Right lobe of liver (tissue), 6 donors: ENCODE results near the gene AKAP3. TPM values are rescaled to one million over a fixed set of nuclear protein-coding genes. Genes with fewer than 3 reads are reported as not detected.
A peak's percentile ranks its signal among the peaks of the same experiment; 100 is the strongest.

Source experiments
- ATAC-seq, 4 donors: fragments of 200-7000 bp; cut with Tn5 transposase; one replicate each; pipeline ENCODE4 v1.9.1; 2020; ENCODE audit warnings: mild to moderate bottlenecking in 4 of 4, moderate library complexity in 4 of 4
- DNase-seq, 3 donors: peaks; one replicate each; pipeline ENCODE4 v3.0.0-alpha.2; 2020
- H3K27ac ChIP-seq, 3 donors: fragments of 200-600 bp; one replicate each; pipeline ENCODE4 v1.8.0; 2022
- H3K27me3 ChIP-seq, 2 donors: fragments of 200-600 bp; one replicate each; pipeline ENCODE4 v1.8.0; 2022
- H3K36me3 ChIP-seq, 4 donors: fragments of 200-600 bp; sonication (generic) in 1 of 4; one replicate each; pipeline versions ENCODE4 v1.5.1 to v1.8.0; 2017 to 2022; ENCODE audit warnings: control low read depth in 1 of 4
- H3K4me1 ChIP-seq, 4 donors: fragments of 200-600 bp; sonication (generic) in 1 of 4; one replicate each; pipeline versions ENCODE4 v1.5.1 to v1.8.0; 2017 to 2022; ENCODE audit warnings: control low read depth in 1 of 4
- H3K4me3 ChIP-seq, 3 donors: fragments of 200-600 bp; one replicate each; pipeline ENCODE4 v1.8.0; 2022
- H3K9me3 ChIP-seq, 4 donors: fragments of 200-600 bp; sonication (generic) in 1 of 4; one replicate each; pipeline versions ENCODE4 v1.5.1 to v1.8.0; 2017 to 2022; ENCODE audit warnings: control low read depth in 1 of 4
- POLR2A ChIP-seq: fragments of 450-650 bp; IDR thresholded peaks from one replicate; pipeline ENCODE4 v1.6.1; 2017; ENCODE audit warnings: antibody characterized with exemption, mild to moderate bottlenecking
- WGBS: methylation state at CpG from one replicate; pipeline ENCODE4 v1.1.6; 2018; ENCODE audit warnings: low coverage, low lambda C conversion rate; ENCODE audit not compliant: insufficient coverage; ENCODE audit errors: missing lambda C conversion rate; 5-methylcytosine and 5-hydroxymethylcytosine counted together
- intact Hi-C, 2 donors: fragments of 100-400 bp; cut with DNase I; formaldehyde crosslinking; loops; one replicate each; pipeline versions ENCODE4 v1.11.2 to v1.14.1; 2022
- long read RNA-seq: library from polyadenylated mRNA; unstranded; transcript quantifications from one replicate; pipeline ENCODE4 v2.0.0, GENCODE V29; 2019
- total RNA-seq, 6 experiments: library from RNA; depleted of rRNA in 2 of 6; stranded (reverse); fragments of >200 nt in 2 of 6; fragmentation: NEBNext Ultra II Directional in 3 of 6; extraction: Animal tissue kit (Norgen Biotek cat#: 25700) in 3 of 6; gene quantifications; one replicate each; pipeline versions ENCODE4 v1.1.0 to v1.2.4, GENCODE V29; 2016 to 2023
- TF ChIP-seq, protein P1 (sequence below), 4 donors: fragments of 200-600 bp in 3 of 4; fragments of 450-650 bp in 1 of 4; IDR thresholded peaks; one replicate each; pipeline versions ENCODE4 v1.5.1 to v1.8.0; 2016 to 2022; ENCODE audit warnings: antibody characterized with exemption in 4 of 4, mild to moderate bottlenecking in 2 of 4
- donor health status: DM: no; HTN: yes; CAD: no.
- donor health status: DM: no; HTN: no; CAD: no.
- donor health status: DM: no; HTN: no; CAD: no.
- donor health status: DM: no; HTN: yes; CAD: no.
- donor health status: DM: no; HTN: yes; CAD: no.

Gene AKAP3
- 1 to 10 TPM in 4 of 6 experiments, under 1 TPM in 2; 0.72 to 3.2 (median 2.1) TPM for total RNA-seq
- long read RNA-seq, result 0 reads

DNA sequence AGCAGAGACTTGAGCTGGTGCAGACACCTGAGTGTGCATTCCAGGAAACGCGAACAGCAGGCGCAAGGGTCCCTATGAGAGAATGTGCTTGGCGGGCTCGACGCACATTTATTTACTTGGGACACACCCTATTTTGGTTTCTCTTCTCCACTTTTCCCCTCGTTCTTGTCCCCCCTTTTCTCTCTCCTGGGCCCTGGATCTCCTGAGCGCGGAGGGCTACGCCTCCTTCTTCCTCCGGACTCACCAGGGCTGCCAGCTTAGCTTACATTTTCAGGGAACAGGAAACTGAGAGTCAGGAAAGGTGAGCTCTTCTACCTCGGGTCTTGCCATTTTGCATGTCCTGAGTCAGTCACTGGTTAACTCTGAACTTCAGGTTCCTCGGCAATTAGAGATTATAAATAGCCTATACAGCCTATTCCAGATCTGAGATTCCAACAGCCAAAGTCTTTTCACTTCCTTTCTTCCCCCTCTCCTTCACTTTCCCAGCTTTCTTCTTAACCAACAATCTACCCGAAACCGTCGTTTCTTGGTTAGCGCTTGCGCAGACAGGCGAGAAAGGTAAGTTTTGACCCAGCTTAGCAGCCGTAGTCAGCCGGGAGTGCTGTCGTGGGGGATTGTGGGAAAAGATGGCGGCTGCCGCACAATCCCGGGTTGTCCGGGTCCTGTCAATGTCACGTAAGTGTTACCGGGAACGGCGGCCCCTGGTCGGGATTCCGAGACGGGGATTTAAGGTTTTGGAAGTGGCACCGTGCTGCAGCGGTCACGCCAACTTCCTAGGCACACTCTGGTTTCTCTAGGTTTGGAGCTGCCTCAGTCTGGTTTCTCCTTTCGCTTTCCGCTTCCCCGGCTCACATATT, at the start of gene AKAP3, which contains the start of gene NDUFA9:
Gene AKAP3, minus strand, starts transcription at position 551 of the 857 bp plus-strand sequence. CDS start 10,855 bp downstream, outside the sequence.
Gene NDUFA9, plus strand, starts transcription at position 614 of the 857 bp plus-strand sequence. Its CDS starts 13 bp downstream, at position 627.
- Histone ChIP-seq H3K27me3 (no peaks in the 10 kb centered on the region), H3K9me3 (no peaks in the 10 kb centered on the region), H3K27ac (peak within 1 kb of the TSS; percentile 41 to 73 (median 54)), H3K36me3 (no peaks in the 10 kb centered on the region), H3K4me3 (peak within 1 kb of the TSS; percentile 64 to 82 (median 75)), H3K4me1 (peaks cover 0 to 16% (median 7%) of the 10 kb centered on the region in 4 donors)
- intact Hi-C loops, result no loop called here
- 0% methylated on average over 33 of the region's 39 CpGs for whole genome bisulfite sequencing
- TF ChIP-seq, protein P1, sequence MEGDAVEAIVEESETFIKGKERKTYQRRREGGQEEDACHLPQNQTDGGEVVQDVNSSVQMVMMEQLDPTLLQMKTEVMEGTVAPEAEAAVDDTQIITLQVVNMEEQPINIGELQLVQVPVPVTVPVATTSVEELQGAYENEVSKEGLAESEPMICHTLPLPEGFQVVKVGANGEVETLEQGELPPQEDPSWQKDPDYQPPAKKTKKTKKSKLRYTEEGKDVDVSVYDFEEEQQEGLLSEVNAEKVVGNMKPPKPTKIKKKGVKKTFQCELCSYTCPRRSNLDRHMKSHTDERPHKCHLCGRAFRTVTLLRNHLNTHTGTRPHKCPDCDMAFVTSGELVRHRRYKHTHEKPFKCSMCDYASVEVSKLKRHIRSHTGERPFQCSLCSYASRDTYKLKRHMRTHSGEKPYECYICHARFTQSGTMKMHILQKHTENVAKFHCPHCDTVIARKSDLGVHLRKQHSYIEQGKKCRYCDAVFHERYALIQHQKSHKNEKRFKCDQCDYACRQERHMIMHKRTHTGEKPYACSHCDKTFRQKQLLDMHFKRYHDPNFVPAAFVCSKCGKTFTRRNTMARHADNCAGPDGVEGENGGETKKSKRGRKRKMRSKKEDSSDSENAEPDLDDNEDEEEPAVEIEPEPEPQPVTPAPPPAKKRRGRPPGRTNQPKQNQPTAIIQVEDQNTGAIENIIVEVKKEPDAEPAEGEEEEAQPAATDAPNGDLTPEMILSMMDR (IDR thresholded peaks at IDR 0.05), result no peak
- peak; percentile 66 for TF ChIP-seq POLR2A
- DNase-seq, result peak; percentile 80 to 90 (median 86)
- ATAC-seq, result peak; percentile 95 to 99 (median 98)

DNA sequence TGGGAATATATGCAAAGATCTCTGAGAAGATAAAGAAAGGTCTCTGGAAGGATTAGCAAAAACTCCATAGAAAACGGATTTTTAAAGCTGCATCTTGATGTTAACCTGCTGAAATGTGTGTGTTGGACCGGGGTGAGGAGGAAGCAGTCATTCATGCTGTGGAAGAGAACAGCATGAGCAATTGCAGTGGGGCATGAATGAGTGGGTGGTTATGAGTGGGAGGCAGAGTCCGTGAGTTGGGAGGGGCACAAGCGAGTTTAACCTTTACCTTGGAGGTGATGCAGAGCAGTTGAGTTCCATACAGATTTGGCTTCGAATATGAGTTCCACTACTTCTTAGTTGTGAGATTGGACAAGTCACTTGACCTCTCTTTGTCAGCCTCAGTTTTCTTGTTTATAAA, 41.9 kb upstream of the AKAP3 start:
- no peaks in the 10 kb centered on the region for H3K27me3 ChIP-seq
- H3K4me3 ChIP-seq, result no peak overlapping the region
- WGBS, result 84% methylated on average over 5 of the region's 5 CpGs
- ATAC-seq, result no peak
- peaks cover 0 to 16% (median 5%) of the 10 kb centered on the region in 4 donors for H3K36me3 ChIP-seq
- H3K9me3 ChIP-seq, result no peaks in the 10 kb centered on the region
- no peak overlapping the region for H3K27ac ChIP-seq
- TF ChIP-seq POLR2A, result no peak
- TF ChIP-seq, protein P1 (IDR thresholded peaks at IDR 0.05), result no peak
- intact Hi-C loops, result no loop called here
- no peaks in the 10 kb centered on the region for H3K4me1 ChIP-seq
- no peak for DNase-seq

DNA sequence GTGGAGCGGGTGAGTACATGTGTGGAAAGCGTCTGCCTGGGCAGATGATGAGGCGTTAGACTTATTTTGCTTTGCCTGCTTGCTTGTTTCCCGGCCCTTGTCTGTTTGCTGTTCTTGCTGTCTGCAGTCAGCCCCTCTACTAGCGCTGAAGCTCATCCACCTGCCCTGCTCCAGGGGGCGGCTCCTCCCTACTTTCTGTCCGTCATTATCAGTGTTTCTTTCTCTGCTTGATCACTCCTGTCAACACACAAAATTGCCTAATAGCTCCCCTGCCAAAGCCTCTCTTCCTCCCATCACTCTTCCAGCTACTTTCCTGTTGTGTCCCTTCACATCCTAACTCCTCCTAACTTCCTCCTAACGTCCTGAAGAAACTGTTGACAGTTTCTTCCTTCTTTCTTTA, 36.5 kb upstream of the AKAP3 start:
- Histone ChIP-seq H3K27me3 (no peaks in the 10 kb centered on the region), H3K4me1 (no peaks in the 10 kb centered on the region), H3K27ac (no peak overlapping the region), H3K4me3 (no peak overlapping the region), H3K36me3 (peaks cover 0 to 32% (median 21%) of the 10 kb centered on the region in 4 donors), H3K9me3 (no peaks in the 10 kb centered on the region)
- ATAC-seq, result no peak
- TF ChIP-seq POLR2A, result no peak
- TF ChIP-seq, protein P1 (IDR thresholded peaks at IDR 0.05), result no peak
- intact Hi-C loops, result no loop called here
- WGBS, result 76% methylated on average over 8 of the region's 8 CpGs
- no peak for DNase-seq

DNA sequence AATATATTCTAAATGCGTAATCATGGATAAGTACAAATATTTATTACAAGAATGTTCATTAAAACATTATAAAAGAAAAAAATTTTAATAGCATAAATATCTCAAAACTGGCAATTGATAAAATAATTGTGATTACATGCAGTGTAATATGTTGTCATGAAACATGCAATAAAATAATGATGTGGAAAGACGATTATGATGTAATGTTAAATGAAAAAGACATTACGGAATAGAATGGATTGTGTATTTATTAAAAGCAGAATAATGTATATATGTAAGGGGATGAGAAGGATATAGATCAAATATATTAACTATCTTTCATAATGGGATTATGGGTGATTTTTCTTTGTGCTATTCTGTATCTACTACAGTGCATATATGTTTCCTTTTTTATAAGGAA, 32.9 kb upstream of the AKAP3 start:
- intact Hi-C loops, result no loop called here
- no peak overlapping the region for H3K4me3 ChIP-seq
- H3K4me1 ChIP-seq, result no peaks in the 10 kb centered on the region
- no peaks in the 10 kb centered on the region for H3K9me3 ChIP-seq
- ATAC-seq (no peak), DNase-seq (no peak)
- H3K27me3 ChIP-seq, result no peaks in the 10 kb centered on the region
- 77% methylated on average over 3 of the region's 3 CpGs for WGBS
- no peak overlapping the region for H3K27ac ChIP-seq
- TF ChIP-seq, protein P1 (IDR thresholded peaks at IDR 0.05), result no peak
- TF ChIP-seq POLR2A, result no peak
- H3K36me3 ChIP-seq, result peaks cover 0 to 21% (median 15%) of the 10 kb centered on the region in 4 donors
